GM10847 (cell line): Measurements from ENCODE around the gene SH3TC1.

Experiments used
- POLR2A ChIP-seq: IDR thresholded peaks from 2 replicates; pipeline ENCODE4 v1.6.1; 2011; ENCODE audit not compliant: insufficient read length; ENCODE audit errors: extremely low read depth

SH3TC1 gene

DNA sequence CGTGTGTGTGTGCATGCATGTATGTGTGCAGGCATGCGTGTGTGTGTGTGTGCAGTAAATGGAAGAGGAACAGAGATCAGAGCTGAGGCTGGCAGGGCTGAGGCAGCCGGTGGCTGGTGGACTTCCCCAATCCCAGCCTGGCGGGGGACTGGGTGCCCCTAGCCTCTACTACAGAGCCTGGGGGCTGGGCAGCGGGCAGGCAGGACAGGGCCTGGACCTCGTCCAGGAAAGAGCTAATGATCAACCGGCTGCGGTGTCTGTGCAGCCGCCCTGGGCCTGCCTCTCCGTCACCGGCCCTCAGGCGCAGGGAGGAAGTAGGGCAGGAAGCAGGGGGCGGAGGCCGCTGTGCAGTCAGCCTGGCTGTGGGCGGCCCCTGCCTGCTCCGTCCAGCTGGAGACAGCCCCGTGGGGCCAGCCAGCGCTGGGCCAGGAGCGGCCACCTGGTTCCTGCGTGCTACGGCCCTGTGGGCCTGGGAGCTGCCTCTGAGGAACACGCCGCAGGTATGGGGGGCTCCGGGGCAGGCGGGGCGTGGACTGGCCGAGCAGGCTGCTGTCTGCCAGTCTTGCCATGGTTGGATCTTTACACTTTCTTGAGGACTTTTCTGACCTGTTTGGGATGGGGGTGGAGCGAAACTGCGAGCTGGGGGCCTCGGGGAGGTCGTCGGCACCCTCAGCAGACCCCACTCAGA, at the start of gene SH3TC1:
Gene SH3TC1, plus strand, starts transcription at position 385 of the 688 bp plus-strand sequence. CDS start 5,905 bp downstream, outside the sequence.
- TF ChIP-seq POLR2A: peak; percentile 51

DNA sequence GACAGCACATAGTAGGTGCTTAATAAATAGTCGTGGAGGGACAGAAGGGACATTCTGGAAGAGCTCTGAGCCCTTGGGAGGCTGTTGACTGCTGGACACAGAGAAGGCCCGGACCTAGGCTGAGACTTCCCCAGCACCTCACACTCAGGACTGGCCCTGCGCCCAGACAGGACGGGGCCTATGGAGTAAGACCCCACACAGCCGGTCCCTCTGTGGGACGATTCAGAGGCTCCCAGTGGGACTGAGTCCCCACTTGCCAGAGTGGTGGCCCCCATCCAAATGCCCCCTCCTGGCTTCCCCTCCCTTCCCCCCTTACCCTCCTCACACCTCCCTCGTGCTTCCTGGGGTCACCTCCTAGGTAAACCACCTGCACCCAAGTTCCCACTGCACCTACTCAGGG, 49.4 kb upstream of the SH3TC1 start:
- TF ChIP-seq POLR2A: no peak

DNA sequence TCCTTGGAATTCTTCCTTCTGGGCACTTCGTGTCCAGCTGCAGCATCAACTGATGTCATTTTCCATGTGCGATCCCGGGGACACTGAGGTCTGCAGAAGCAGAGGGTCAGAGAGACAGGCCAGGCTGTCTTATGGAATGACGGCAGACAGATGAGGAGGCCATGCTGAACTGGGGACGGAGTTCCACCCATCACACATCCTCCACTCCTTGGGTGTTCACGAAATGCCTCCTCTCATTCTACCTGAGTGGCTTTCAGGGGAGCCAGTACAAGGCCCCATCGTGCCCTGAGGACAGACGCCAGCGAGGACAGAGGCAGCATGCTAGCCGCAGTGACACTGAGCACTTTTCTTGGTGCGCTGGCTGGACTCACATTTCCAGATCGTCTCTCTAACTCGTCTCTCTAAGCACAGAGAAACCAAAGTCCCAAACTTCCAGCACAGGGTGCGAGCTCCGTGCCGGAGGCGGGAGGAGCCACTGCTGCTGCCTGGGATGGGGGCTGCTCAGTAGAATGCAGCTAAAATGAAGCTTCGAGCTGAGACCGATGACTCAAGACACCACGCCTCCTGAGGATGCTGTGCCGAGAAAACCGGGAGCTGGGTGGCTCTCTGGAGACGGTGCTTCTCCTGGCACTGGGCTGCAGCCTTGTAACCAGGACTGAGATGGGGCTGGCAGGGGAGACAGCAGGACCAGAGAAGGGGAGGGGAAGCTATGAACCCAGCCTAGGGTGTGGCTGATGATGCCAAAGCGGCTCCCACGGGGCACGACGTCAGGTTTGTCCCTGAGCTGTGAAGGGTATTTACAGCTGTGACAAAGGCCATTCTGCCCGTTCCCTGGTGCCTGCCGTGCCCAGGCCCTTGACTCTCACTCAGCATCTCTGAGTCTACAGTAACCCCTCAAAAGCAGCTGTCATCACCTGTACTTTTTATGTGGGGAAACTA, 48.7 kb upstream of the SH3TC1 start:
- TF ChIP-seq POLR2A: no peak

DNA sequence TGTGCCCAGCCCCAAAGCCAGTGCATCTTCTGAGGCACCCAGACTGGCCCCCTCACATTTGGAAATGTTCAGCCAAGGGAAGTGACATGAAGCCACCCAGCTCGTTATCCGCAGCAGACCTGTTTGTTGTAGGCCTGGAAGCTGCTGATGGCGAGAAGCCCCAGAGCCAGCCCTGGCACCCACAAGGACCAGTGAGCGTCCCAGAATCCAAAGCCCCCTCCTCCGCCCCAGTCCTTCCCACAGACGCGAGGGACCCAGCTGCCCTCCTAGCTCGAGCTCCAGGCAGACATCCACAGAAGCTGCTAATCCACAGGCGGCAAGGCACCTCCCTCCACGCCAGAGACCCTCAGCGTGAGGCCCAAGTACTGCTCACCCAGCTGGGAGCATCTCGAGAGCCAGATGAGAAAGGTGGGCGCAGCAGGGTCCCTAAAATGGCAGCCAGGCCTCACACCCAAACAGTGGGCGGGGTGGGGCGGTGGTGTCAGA, 47.9 kb upstream of the SH3TC1 start:
- TF ChIP-seq POLR2A: no peak

DNA sequence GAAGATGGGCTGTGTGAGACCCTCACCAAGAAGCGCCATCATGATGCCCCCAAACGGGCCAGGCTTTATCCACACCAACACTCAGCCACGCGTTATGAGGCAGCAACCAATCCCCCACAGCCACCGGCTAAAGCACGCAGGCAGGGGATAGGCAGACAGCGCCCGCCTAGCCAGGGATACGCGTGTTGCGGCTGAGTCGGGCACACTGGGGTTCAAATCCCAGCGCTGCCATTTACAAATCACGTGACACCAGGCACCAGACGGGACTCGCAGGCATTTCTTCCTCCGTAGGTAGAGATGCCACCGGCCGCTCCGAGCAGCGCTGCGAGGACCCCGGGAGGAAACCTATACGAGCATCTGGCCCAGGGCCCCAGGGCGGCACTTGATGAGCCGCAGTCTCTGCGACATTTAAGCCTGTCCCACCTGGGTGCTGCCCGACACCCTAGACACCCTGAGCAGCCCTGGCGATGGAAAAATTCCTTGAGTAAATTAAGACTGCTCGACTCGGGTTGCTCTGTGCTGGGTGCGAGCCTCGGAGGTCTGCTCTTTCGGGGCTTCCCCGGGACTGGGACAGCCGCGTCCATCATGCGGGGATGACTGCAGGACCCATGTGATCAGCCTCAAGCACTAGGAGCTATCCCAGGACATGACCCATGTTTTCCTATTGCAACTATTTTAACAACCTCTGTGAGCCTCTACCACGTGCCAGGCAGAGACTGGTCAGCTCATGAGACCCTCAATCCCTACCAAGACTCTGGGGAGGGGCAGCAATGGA, 46.8 kb upstream of the SH3TC1 start:
- no peak for TF ChIP-seq POLR2A

DNA sequence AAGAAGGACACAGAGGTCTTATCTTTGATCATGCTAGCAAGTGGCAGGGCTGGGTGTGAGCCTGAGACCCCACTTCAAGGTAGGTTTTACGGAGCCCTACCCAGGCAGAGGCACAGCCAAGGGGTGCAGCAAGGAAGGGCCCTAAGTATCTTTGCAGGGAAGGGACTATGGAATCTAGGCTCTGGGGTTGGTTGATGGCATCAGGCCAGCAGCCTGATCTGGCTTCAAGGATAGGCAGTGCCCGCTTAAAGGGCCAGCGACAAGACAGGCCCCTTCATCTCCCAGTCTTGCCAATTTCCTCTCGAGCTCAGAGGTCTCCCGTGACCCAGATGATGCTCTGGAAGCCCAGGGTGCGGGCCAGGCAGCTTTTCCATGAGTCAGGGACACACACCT, 46.2 kb upstream of the SH3TC1 start:
- TF ChIP-seq POLR2A: no peak

DNA sequence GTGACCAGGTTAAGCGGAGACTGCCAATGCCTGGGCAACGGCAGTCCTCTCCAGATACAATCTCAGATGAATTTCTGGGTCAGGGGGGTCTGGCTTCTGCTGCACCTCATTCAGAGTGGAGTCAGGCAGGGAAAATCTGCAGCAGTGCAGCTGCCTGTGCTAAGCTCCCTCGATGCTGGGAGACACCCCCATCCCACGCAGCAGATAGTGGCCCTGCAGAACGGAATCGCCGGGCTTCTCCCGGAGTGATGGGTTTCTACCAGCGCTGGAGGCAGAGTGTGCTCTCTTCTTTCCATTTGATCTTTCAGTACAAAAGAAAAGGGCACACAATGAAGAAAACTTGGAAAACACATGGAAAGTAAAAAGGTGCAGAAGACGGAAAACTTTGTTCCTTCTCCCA, 45.6 kb upstream of the SH3TC1 start:
- TF ChIP-seq POLR2A: no peak

DNA sequence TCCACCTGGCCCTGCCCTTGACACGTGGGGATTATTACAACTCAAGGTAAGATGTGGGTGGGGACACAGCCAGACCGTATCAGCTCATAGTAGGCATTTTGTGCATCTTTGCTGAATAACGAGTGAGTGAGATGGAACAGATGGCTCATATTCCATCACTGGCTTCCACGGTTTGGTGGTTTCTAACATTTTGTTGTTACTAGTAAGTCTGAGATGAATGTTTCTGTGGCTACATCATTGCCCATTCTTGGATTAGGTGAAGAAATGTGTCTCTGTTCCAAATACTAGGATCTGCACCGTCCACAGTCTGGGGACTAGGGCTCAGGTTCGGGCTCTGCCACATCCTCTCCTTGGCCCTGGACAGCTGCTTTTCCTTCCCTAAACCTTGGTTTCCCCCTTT, 44.0 kb upstream of the SH3TC1 start:
- no peak for TF ChIP-seq POLR2A

DNA sequence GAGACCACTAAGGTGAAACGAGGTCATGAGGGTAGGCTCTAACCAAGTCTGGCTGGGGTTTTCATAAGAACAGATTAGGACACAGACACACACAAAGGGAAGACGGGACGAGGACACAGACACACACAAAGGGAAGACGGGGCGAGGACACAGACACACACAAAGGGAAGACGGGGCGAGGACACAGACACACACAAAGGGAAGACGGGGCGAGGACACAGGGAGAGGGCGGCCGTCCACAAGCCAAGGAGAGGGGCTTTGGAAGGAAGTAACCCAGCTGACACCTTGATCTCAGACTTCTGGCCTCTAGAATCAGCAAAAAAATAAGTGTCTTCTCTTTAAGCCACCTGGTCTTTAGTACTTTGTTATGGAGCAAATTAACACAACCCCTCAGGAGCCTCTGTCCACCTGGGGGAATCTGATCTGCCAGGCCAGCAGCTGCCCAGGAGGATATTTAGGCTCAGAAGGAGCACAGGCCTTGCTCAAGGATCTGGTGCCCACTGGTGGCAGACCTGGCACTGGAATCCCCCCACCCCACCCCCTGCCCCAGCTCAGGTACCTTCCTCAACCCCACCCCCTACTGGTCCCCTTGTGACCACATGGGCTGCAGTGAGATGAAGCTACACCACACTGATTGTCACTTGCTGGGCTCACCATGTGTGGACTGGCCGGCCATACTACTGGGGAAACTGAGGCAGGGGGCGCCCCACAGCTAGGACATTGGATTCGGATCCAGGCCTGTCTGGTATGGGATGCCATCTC, 43.2 kb upstream of the SH3TC1 start:
- no peak for TF ChIP-seq POLR2A

DNA sequence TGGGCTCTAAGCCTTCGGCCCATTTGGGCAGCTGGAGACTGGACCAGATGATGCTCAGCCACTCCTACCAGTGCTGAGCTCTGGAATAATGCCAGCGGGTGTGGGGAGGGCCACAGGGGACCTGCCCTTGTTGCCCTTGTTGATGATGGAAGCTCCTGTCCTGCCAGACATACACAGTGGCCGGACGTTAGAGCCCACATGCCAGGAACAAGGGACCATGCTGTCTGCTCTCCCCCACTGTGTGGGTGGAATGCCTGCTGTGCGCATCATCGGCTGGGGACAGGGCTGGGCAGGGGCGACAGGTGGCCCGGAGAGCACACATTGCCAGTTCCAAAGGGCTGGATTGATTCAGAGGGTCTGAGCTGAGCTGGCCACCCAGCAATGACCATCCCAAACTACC, 42.5 kb upstream of the SH3TC1 start:
- no peak for TF ChIP-seq POLR2A

DNA sequence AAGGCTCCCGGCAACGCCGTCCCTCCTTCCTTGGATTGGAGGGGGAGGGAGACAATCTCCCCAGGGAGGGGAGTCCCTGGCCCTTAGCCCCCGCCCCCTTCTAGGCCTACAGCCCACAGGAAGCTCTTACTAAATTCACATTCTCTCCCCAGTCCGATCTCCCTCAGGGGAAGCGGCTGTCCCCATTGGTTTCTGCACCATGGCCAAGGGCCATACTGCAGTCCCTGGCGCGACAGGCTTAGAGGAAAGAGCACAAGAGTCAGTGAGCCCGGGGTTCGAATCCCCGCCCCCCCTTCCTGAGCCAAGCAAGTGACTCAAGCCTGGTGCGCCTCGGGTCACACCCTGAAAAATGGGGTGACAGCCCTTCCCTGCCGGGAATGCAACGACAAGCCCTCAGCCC, 41.6 kb upstream of the SH3TC1 start:
- TF ChIP-seq POLR2A: no peak

DNA sequence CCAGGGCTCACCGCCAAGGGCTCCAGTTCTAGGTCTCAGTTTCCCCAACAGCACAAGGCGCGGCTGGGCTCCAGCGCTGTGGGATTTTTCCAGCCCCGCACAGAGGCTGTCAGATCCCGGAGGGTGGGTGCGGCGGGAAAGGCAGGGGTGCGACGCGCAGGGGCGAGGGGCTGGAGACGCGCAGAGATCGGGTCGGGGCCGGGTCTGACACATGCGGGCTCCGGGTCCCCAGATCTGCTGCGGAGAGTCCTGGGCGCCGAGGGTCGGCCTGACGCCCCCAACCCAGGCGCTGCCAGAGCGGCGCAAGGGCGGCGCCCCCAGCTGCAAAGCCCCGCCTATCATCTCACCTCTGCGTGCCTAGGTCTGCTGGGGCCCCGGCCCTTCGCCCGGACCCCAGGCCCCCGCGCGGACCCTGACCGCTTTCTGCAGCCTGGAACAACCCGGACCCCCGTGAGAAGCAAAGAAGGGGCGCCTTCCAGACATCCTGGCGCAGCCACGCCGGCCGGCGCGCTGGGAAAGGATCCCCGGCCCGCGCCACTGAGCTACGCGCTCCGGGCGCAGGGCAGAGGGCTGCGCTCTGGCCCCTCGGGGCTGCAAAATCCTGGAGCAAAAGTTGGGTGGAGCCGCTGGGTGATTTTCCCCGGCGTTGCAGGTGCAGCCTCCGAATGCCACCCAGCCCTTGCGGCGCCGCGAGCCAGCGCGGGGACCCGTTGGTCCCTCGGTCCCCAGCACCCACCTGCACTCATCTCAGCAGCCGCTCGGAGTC, 41.0 kb upstream of the SH3TC1 start:
- no peak for TF ChIP-seq POLR2A

DNA sequence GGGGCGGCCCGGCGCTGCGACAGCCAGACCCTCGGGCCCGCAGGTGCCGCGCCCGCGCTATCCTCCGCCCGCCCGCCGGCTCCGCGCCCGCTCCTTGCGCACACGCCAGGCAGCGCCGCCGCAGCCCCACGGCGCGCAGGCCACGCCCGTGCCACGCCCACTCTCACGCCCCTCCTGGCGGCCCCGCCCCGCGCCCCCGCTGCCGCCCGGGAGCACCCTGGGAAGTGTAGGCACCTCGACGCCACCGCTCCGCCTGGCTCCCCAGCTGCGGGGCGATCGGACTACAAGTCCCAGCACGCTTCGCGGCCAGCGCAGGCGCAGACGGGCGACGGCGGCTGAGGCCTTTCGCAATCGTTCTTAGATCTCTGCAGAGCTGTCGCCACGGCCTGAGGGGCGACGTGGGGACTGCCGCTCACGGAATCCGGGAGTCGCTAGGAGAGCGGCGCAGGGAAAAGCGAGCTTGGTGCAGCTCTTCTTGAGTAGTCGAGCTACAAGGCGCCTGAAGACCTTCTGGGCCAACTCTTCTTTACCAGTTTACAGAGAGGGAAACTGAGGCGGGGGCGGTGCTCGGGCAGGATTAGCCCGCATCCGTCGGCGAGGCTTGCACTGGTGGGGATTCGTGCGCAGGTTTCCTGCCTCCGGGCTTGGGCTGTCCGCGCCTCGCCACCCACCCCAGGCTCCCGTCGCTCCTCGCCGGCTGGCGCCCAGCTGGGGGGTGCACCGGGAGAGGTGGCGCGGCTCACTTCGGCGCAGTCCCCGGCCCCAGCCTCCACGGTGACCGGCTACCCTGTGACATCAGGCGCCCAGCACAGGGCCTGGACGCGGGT, 40.2 kb upstream of the SH3TC1 start, which contains the start of gene ABLIM2:
Gene ABLIM2, minus strand, starts transcription at position 104 of the 827 bp plus-strand sequence. CDS start 124 bp downstream, outside the sequence.
- TF ChIP-seq POLR2A: peak; percentile 60
